HepG2 (cell line): ENCODE data around the gene USP35. TPM values are rescaled to one million over a fixed set of nuclear protein-coding genes. Genes with fewer than 3 reads are reported as not detected.

ENCODE experiments used
- CERS6 ChIP-seq: sonication (generic); formaldehyde crosslinking; IDR thresholded peaks from 2 replicates; pipeline ENCODE4 v1.5.0; 2020; ENCODE audit warnings: missing genetic modification reagents
- ZBTB10 ChIP-seq: sonication (generic); formaldehyde crosslinking; IDR thresholded peaks from 2 replicates; pipeline ENCODE4 v1.4.0; 2020; ENCODE audit warnings: missing genetic modification reagents, borderline replicate concordance
- ZBTB40 ChIP-seq, 2 experiments: fragments of 450-650 bp in 1 of 2; sonication (generic) in 1 of 2; formaldehyde crosslinking in 1 of 2; IDR thresholded peaks; 2 replicates each; pipeline versions ENCODE4 v1.6.1 to v1.8.0; 2016 to 2022; ENCODE audit warnings: antibody characterized with exemption in 1 of 2, mild to moderate bottlenecking in 1 of 2, missing genetic modification reagents in 1 of 2
- ZNF318 ChIP-seq: sonication (generic); formaldehyde crosslinking; IDR thresholded peaks from 2 replicates; pipeline ENCODE4 v1.4.0; 2020; ENCODE audit warnings: mild to moderate bottlenecking, missing genetic modification reagents
- polyA plus RNA-seq, 8 experiments: library from polyadenylated mRNA; depleted of rRNA in 3 of 8; stranded (reverse) in 7 of 8; unstranded in 1 of 8; fragments of >200 nt; fragmentation: Illumina TruSeq in 4 of 8; extraction: Trizol in 4 of 8; gene quantifications; 2 replicates each; pipeline versions ENCODE4 v1.2.1 to v1.2.3, GENCODE V29; 2011 to 2016; ENCODE audit warnings: low read depth in 4 of 8, missing spikeins in 1 of 8, mixed read lengths in 1 of 8; ENCODE audit not compliant: insufficient read depth in 1 of 8
- total RNA-seq, 5 experiments: library from RNA; depleted of rRNA; stranded (reverse); fragments of >200 nt; fragmentation: Illumina TruSeq; extraction: Trizol; gene quantifications; 2 replicates each; pipeline ENCODE4 v1.2.3, GENCODE V29; 2016; ENCODE audit warnings: low read depth in 1 of 5

USP35 gene
- total and polyA plus RNA-seq, 2 of the 13 experiments (the other 11 are each of a cell fraction or from before 2014, with no cell fraction given): 4.6 to 7.7 TPM

- no peak for TF ChIP-seq ZNF318 (CRISPR knock-in tag)
- no peak for TF ChIP-seq ZBTB40 (IDR thresholded peaks at IDR 0.05)
- TF ChIP-seq ZBTB40 (CRISPR knock-in tag; IDR thresholded peaks at IDR 0.05): no peak
- TF ChIP-seq CERS6: no peak
- no peak for TF ChIP-seq ZBTB10 (CRISPR knock-in tag)
Observed at GRCh38 chr11:78179459-78180071, 9.2 kb upstream of the USP35 start (continued).
